Adrenal gland (tissue), 12 donors: ENCODE results near the gene FBXO10. TPM values are rescaled to one million over a fixed set of nuclear protein-coding genes. Genes with fewer than 3 reads are reported as not detected.

Experiments
- DNase-seq, 7 donors: peaks; one replicate each; pipeline ENCODE4 v3.0.0-alpha.2; 2019 to 2020
- H3K27ac ChIP-seq, 5 donors: fragments of 200-600 bp; sonication (generic) in 4 of 5; 1 replicate in 3 of 5; 2 replicates in 2 of 5; pipeline versions ENCODE4 v1.5.1 to v1.8.0; 2016 to 2020; ENCODE audit warnings: mild to moderate bottlenecking in 1 of 5
- H3K27me3 ChIP-seq: fragments of 200-600 bp; 2 replicates; pipeline ENCODE4 v1.8.0; 2021
- H3K36me3 ChIP-seq, 2 donors: fragments of 200-600 bp; replicated peaks in 1 of 2; 1 replicate in 1 of 2; 2 replicates in 1 of 2; pipeline versions ENCODE4 v1.5.1 to v1.8.0; 2018 to 2022
- H3K4me1 ChIP-seq, 2 donors: fragments of 200-600 bp; replicated peaks in 1 of 2; 1 replicate in 1 of 2; 2 replicates in 1 of 2; pipeline versions ENCODE4 v1.5.1 to v1.8.0; 2018 to 2021
- H3K4me3 ChIP-seq, 4 donors: fragments of 200-600 bp; sonication (generic) in 3 of 4; one replicate each; pipeline ENCODE4 v1.5.1; 2016 to 2018
- H3K9me3 ChIP-seq, 3 donors: fragments of 200-600 bp; sonication (generic) in 1 of 3; replicated peaks in 1 of 3; 1 replicate in 2 of 3; 2 replicates in 1 of 3; pipeline versions ENCODE4 v1.5.1 to v1.8.0; 2016 to 2021
- POLR2A ChIP-seq, 2 donors: fragments of 450-650 bp; IDR thresholded peaks; one replicate each; pipeline ENCODE4 v1.6.1; 2017; ENCODE audit warnings: antibody characterized with exemption in 2 of 2, mild to moderate bottlenecking in 2 of 2, moderate library complexity in 1 of 2
- WGBS, 4 donors: extraction: QIAGEN DNeasy Blood & Tissue Kit in 2 of 4; methylation state at CpG; one replicate each; pipeline versions ENCODE4 v1.1.5 to v1.1.7; 2013 to 2017; 5-methylcytosine and 5-hydroxymethylcytosine counted together
- intact Hi-C, 2 donors: fragments of 100-400 bp; cut with DNase I; formaldehyde crosslinking; loops; one replicate each; pipeline versions ENCODE4 v1.14.1 to v1.15.0; 2022 to 2023
- polyA plus RNA-seq, 3 donors: library from polyadenylated mRNA; stranded (reverse); fragments of 200-250 nt in 2 of 3; fragments of 350-450 nt in 1 of 3; fragmentation: Illumina TruSeq in 1 of 3; extraction: RNeasy Lipid Tissue Mini Kit (QIAGEN cat#74804) in 1 of 3; gene quantifications; one replicate each; pipeline ENCODE4 v1.2.3, GENCODE V29; 2013 to 2014
- total RNA-seq, 9 donors: library from RNA; depleted of rRNA in 4 of 9; stranded (reverse); fragments of >200 nt in 4 of 9; fragments of 120-200 nt in 1 of 9; fragmentation: NEBNext Ultra II Directional in 1 of 9; extraction: Animal tissue kit (Norgen Biotek cat#: 25700) in 1 of 9; gene quantifications; one replicate each; pipeline versions ENCODE4 v1.1.0 to v1.2.4, GENCODE V29; 2013 to 2023
- TF ChIP-seq, protein P1 (sequence below), 6 experiments: fragments of 450-650 bp in 4 of 6; fragments of 200-600 bp in 2 of 6; sonication (generic) in 1 of 6; IDR thresholded peaks; 1 replicate in 5 of 6; 2 replicates in 1 of 6; pipeline versions ENCODE4 v1.5.1 to v1.8.0; 2016 to 2021; ENCODE audit warnings: antibody characterized with exemption in 6 of 6, mild to moderate bottlenecking in 2 of 6, moderate library complexity in 1 of 6
- donor health status: healthy with polysubstance abuse.
- donor health status: Bipolar disorder and iron deficiency.
- donor health status: DM: yes; HTN: yes; CAD: no.
- donor health status: DM: no; HTN: no; CAD: no.
- donor health status: DM: no; HTN: no; CAD: no.
- donor health status: DM: yes; HTN: yes; CAD: no.

Gene FBXO10
- total and polyA plus RNA-seq, 12 donors, result 7.2 to 86.6 (median 12.3) TPM

GRCh38 chr9:37551888-37552287, 24.3 kb downstream of the FBXO10 start:
- H3K9me3 ChIP-seq, result no peaks in the 10 kb centered on the region
- H3K4me1 ChIP-seq, result peaks cover 0 to 8% of the 10 kb centered on the region in 2 donors
- 73 to 87% (median 84%) methylated on average over 2 of the region's 2 CpGs for WGBS, 4 donors
- H3K36me3 ChIP-seq, result no peaks in the 10 kb centered on the region
- TF ChIP-seq, protein P1, sequence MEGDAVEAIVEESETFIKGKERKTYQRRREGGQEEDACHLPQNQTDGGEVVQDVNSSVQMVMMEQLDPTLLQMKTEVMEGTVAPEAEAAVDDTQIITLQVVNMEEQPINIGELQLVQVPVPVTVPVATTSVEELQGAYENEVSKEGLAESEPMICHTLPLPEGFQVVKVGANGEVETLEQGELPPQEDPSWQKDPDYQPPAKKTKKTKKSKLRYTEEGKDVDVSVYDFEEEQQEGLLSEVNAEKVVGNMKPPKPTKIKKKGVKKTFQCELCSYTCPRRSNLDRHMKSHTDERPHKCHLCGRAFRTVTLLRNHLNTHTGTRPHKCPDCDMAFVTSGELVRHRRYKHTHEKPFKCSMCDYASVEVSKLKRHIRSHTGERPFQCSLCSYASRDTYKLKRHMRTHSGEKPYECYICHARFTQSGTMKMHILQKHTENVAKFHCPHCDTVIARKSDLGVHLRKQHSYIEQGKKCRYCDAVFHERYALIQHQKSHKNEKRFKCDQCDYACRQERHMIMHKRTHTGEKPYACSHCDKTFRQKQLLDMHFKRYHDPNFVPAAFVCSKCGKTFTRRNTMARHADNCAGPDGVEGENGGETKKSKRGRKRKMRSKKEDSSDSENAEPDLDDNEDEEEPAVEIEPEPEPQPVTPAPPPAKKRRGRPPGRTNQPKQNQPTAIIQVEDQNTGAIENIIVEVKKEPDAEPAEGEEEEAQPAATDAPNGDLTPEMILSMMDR (IDR thresholded peaks at IDR 0.05), result no peak
- TF ChIP-seq POLR2A (IDR thresholded peaks at IDR 0.05), result no peak
- no peaks in the 10 kb centered on the region for H3K27me3 ChIP-seq
- H3K4me3 ChIP-seq, result no peak overlapping the region
- intact Hi-C loops, result no loop called here
- peak overlapping the region in 3 of 5 donors; percentile 17 to 69 (median 39) for H3K27ac ChIP-seq
- no peak for DNase-seq

DNA sequence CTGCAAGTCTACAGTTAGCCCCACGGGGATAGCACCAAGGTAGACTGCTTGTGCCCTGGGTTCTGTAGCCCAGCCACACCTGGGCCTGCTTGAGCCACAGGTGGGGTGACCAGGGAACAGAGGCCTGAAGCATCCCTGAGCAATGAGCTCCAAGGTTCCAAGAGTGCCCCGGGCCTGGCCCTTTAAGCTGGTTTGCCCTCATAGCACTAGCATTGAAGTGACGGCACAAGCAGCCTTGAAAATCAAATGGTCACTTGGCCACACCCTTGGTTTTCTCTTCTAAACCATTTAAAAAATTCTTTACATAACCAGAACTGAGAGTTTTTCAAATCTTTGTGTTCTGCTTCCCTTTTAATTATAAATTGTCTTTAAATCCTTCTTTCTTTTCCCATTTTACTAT, 24.7 kb downstream of the FBXO10 start:
- TF ChIP-seq POLR2A (IDR thresholded peaks at IDR 0.05), result no peak
- TF ChIP-seq, protein P1 (IDR thresholded peaks at IDR 0.05), result no peak

DNA sequence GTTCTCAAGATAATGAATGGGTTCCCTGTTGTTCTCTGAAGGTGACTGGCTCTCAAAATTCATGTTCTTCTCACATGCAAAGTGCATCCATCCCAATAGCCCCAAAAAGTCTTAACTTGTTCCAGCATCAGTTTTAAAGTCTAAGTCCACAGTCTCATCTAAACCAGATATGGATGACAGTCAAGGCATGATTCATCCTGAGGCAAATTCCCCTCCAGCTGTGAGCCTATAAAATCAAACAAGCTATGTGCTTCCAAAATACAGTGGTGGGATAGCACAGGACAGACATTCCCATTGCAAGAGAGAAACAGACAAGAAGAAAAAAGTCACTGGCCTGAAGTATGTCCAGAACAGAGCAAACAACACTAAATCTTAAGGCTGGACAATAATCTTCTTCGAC, 25.4 kb downstream of the FBXO10 start:
- TF ChIP-seq POLR2A (IDR thresholded peaks at IDR 0.05), result no peak
- TF ChIP-seq, protein P1 (IDR thresholded peaks at IDR 0.05), result no peak
- H3K27ac ChIP-seq, result peak overlapping the region in 1 of 5 donors; percentile 17
- H3K9me3 ChIP-seq, result no peaks in the 10 kb centered on the region
- DNase-seq, result no peak
- 67 to 90% (median 84%) methylated on average over 1 of the region's 1 CpG for WGBS, 4 donors
- no peak overlapping the region for H3K4me3 ChIP-seq
- no peaks in the 10 kb centered on the region for H3K36me3 ChIP-seq
- intact Hi-C loops, result no loop called here
- H3K27me3 ChIP-seq, result no peaks in the 10 kb centered on the region
- peaks cover 0 to 8% of the 10 kb centered on the region in 2 donors for H3K4me1 ChIP-seq

More for the DNA sequence above, 24.7 kb downstream of the FBXO10 start:
- intact Hi-C loops, result no loop called here
- H3K9me3 ChIP-seq, result no peaks in the 10 kb centered on the region
- H3K4me3 ChIP-seq, result no peak overlapping the region
- H3K36me3 ChIP-seq, result no peaks in the 10 kb centered on the region
- H3K27me3 ChIP-seq, result no peaks in the 10 kb centered on the region
- H3K27ac ChIP-seq, result peak overlapping the region in 3 of 5 donors; percentile 17 to 69 (median 39)
- H3K4me1 ChIP-seq, result peaks cover 0 to 8% of the 10 kb centered on the region in 2 donors
- peak in 5 of 7 donors; percentile 25 to 74 (median 37) for DNase-seq
- WGBS, 4 donors, result 64 to 73% (median 65%) methylated on average over 2 to 3 of the region's 3 CpGs

- no peak for DNase-seq
- Histone ChIP-seq H3K36me3 (no peaks in the 10 kb centered on the region), H3K9me3 (no peaks in the 10 kb centered on the region), H3K4me3 (no peak overlapping the region), H3K27me3 (no peaks in the 10 kb centered on the region), H3K27ac (no peak overlapping the region), H3K4me1 (peaks cover 0 to 8% of the 10 kb centered on the region in 2 donors)
- intact Hi-C loops, result no loop called here
- TF ChIP-seq POLR2A (IDR thresholded peaks at IDR 0.05), result no peak
- TF ChIP-seq, protein P1 (IDR thresholded peaks at IDR 0.05), result no peak
These were observed 26.7 kb downstream of the FBXO10 start for GRCh38 chr9:37549527-37549926.
